ENCODE measurements around the gene LAMP1. TPM values are rescaled to one million over a fixed set of nuclear protein-coding genes. Genes with fewer than 3 reads are reported as not detected.
A peak's percentile ranks its signal among the peaks of the same experiment; 100 is the strongest.
"Not testable (repeated sequence)": the region's sequence is repeated elsewhere in the genome, so short reads cannot be mapped to it uniquely, and the experiment has no call there.

The LAMP1 gene
- 28.4 and 29.7 TPM in 2 replicates for total RNA-seq (2014; rRNA removed; shearing (Covaris generic); ENCODE audit: low replicate concordance)

- peak; percentile 99 for DNase-seq
- Histone ChIP-seq H2AFZ (ENCODE audit: low read length) (peak within 1 kb of the TSS; percentile 100), H3K79me2 (ENCODE audit: low read length) (peaks cover 42% of the 10 kb centered on the region)
These were observed at the start of gene LAMP1 for GRCh38 chr13:113296823-113297369. LAMP1 (plus strand) TSS chr13:113297239; CDS start chr13:113297435, 196 bp downstream.

DNA sequence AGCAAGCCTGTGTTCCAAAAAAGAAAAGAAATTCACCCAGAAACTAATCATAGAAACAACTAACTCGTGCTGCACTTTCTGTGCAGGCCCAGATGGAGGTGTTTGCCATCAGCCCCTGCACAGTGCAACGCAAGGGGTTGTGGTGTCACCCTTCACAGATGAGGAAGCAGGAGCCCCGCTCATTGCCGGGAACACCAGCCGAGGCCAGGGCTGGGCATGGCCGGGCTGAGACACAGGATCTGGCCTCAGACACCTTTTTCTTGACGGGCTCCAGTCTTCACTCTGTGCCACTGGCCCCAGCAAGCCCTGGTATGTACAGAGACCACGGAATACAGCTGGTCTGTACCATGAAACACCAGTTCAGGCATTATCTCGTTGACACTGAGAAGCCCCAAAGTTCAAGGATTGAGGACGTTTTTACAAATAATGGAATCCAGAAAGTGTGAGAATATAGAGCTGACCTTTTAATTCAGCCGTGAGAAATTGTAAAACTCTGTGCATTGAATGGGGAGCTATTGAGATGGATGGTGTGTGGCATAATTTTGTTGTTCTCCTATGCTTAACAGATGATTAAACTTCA, 44.4 kb upstream of the LAMP1 start:
- no peaks in the 10 kb centered on the region for H3K79me2 ChIP-seq (ENCODE audit: low read length)
- H3K4me2 ChIP-seq (ENCODE audit: low read depth, low read length, poor library complexity, severe bottlenecking) = no peak overlapping the region
- no peaks in the 10 kb centered on the region for H3K4me1 ChIP-seq (ENCODE audit: low read length)
- no peak overlapping the region for H2AFZ ChIP-seq (ENCODE audit: low read length)
- H3K36me3 ChIP-seq (ENCODE audit: insufficient read depth, low read length) = peaks cover 64% of the 10 kb centered on the region
- 0 out of 2 replicates have a peak, but pooled peaks cover 4% of the 10 kb centered on the region for H4K20me1 ChIP-seq (ENCODE audit: insufficient read depth, low read depth, low read length)
- no peak overlapping the region for H3K4me3 ChIP-seq (ENCODE audit: low read length)
- no peak overlapping the region for H3K9ac ChIP-seq (ENCODE audit: low read length)
- H3K9me2 ChIP-seq (replicated peaks; ENCODE audit: insufficient read depth, low read length) = no peaks in the 10 kb centered on the region
- no peak for DNase-seq
- H3K9me3 ChIP-seq (ENCODE audit: low read length) = no peaks in the 10 kb centered on the region
- no peaks in the 10 kb centered on the region for H3K27me3 ChIP-seq (ENCODE audit: low read length)
- no peak overlapping the region for H3K27ac ChIP-seq (ENCODE audit: low read length)

More at GRCh38 chr13:113296823-113297369, at the start of gene LAMP1:
- H3K4me2 ChIP-seq (ENCODE audit: low read depth, low read length, poor library complexity, severe bottlenecking) = peak within 1 kb of the TSS; percentile 98
- peaks cover 42% of the 10 kb centered on the region for H3K4me1 ChIP-seq (ENCODE audit: low read length)
- no peaks in the 10 kb centered on the region for H3K9me3 ChIP-seq (ENCODE audit: low read length)
- peak within 1 kb of the TSS; percentile 67 for H3K27ac ChIP-seq (ENCODE audit: low read length)
- H3K9me2 ChIP-seq (replicated peaks; ENCODE audit: insufficient read depth, low read length) = no peaks in the 10 kb centered on the region
- peaks cover 26% of the 10 kb centered on the region for H4K20me1 ChIP-seq (ENCODE audit: insufficient read depth, low read depth, low read length)
- H3K27me3 ChIP-seq (ENCODE audit: low read length) = no peaks in the 10 kb centered on the region
- H3K4me3 ChIP-seq (ENCODE audit: low read length) = peak within 1 kb of the TSS; percentile 92
- no peaks in the 10 kb centered on the region for H3K36me3 ChIP-seq (ENCODE audit: insufficient read depth, low read length)
- peak within 1 kb of the TSS; percentile 93 for H3K9ac ChIP-seq (ENCODE audit: low read length)

GRCh38 chr13:113257908-113258307, 39.1 kb upstream of the LAMP1 start:
- not testable (repeated sequence) for H3K27ac ChIP-seq (ENCODE audit: low read length); H3K4me1 ChIP-seq (ENCODE audit: low read length)

DNA sequence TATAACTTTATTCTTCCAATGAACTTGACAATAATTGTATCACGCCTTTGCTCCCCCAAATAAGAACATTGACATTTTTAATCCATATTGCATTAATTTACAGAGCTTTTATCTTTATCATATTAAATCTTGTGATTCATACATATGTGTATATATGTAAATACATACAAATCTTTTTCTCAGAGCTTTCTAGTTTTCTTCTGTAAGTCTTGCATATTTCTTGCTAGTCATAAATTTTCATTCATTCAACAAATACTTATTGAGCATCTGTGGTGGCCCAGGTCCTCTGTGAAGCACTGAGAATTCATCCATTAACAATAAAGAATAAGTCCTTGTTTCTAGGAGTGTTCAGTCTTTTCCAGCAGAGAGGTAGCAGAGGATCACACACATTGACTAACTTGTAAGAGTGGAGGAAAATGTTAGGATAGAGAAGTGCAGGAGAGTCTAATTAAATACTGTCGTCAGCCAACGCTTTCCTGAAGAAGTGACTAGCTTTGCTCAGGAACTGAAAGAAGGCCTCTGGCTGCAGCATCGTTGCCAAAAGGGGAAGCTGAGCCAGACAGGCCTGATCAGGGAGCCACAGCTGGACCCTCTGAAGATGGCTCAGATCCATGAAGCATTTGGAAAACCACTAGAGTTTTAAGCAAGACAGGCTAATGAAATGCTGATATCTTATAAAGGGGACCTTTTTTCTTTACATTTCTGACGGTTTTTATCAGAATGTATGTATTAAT, 38.6 kb upstream of the LAMP1 start:
- no peaks in the 10 kb centered on the region for H3K9me3 ChIP-seq (ENCODE audit: low read length)
- H3K79me2 ChIP-seq (ENCODE audit: low read length) = no peaks in the 10 kb centered on the region
- peaks cover 1% of the 10 kb centered on the region for H3K4me1 ChIP-seq (ENCODE audit: low read length)
- no peak overlapping the region for H3K4me2 ChIP-seq (ENCODE audit: low read depth, low read length, poor library complexity, severe bottlenecking)
- peaks cover 66% of the 10 kb centered on the region for H3K36me3 ChIP-seq (ENCODE audit: insufficient read depth, low read length)
- no peaks in the 10 kb centered on the region for H4K20me1 ChIP-seq (ENCODE audit: insufficient read depth, low read depth, low read length)
- DNase-seq = no peak
- no peak overlapping the region for H3K27ac ChIP-seq (ENCODE audit: low read length)
- no peaks in the 10 kb centered on the region for H3K9me2 ChIP-seq (replicated peaks; ENCODE audit: insufficient read depth, low read length)
- no peak overlapping the region for H3K4me3 ChIP-seq (ENCODE audit: low read length)
- H3K9ac ChIP-seq (ENCODE audit: low read length) = no peak overlapping the region
- H3K27me3 ChIP-seq (ENCODE audit: low read length) = no peaks in the 10 kb centered on the region
- H2AFZ ChIP-seq (ENCODE audit: low read length) = no peak overlapping the region

More at GRCh38 chr13:113257908-113258307, 39.1 kb upstream of the LAMP1 start:
- not testable (repeated sequence) for H3K9me3 ChIP-seq (ENCODE audit: low read length); H3K9me2 ChIP-seq (replicated peaks; ENCODE audit: insufficient read depth, low read length); H3K27me3 ChIP-seq (ENCODE audit: low read length); DNase-seq; H3K79me2 ChIP-seq (ENCODE audit: low read length); H3K4me3 ChIP-seq (ENCODE audit: low read length); H4K20me1 ChIP-seq (ENCODE audit: insufficient read depth, low read depth, low read length); H2AFZ ChIP-seq (ENCODE audit: low read length); H3K9ac ChIP-seq (ENCODE audit: low read length); H3K4me2 ChIP-seq (ENCODE audit: low read depth, low read length, poor library complexity, severe bottlenecking)
- peaks cover 65% of the 10 kb centered on the region for H3K36me3 ChIP-seq (ENCODE audit: insufficient read depth, low read length)

- Histone ChIP-seq H3K27ac (ENCODE audit: low read length) (no peak overlapping the region), H3K9me3 (ENCODE audit: low read length) (no peaks in the 10 kb centered on the region), H3K9ac (ENCODE audit: low read length) (no peak overlapping the region), H3K79me2 (ENCODE audit: low read length) (no peaks in the 10 kb centered on the region), H3K4me2 (ENCODE audit: low read depth, low read length, poor library complexity, severe bottlenecking) (no peak overlapping the region), H3K4me1 (ENCODE audit: low read length) (peaks cover 17% of the 10 kb centered on the region), H3K4me3 (ENCODE audit: low read length) (no peak overlapping the region), H3K27me3 (ENCODE audit: low read length) (no peaks in the 10 kb centered on the region), H4K20me1 (ENCODE audit: insufficient read depth, low read depth, low read length) (no peaks in the 10 kb centered on the region), H2AFZ (ENCODE audit: low read length) (no peak overlapping the region), H3K9me2 (replicated peaks; ENCODE audit: insufficient read depth, low read length) (no peaks in the 10 kb centered on the region), H3K36me3 (ENCODE audit: insufficient read depth, low read length) (peaks cover 54% of the 10 kb centered on the region)
- DNase-seq = no peak
These were observed 36.0 kb upstream of the LAMP1 start for GRCh38 chr13:113260996-113261395.

DNA sequence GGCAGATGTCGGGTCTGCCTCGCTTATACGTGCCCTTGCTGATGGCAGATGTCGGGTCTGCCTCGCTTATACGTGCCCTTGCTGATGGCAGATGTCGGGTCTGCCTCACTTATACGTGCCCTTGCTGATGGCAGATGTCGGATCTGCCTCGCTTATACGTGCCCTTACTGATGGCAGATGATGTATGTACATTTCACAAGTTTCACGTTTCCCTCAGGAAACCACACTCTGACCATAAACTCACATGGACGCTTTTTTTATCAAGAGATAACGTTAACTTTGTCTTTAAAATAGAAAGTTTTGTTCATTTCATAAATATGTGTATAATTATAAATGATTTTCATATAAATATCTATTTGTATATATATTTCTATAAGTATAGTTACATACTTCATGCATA, 34.0 kb upstream of the LAMP1 start:
- not testable (repeated sequence) for H3K9me2 ChIP-seq (replicated peaks; ENCODE audit: insufficient read depth, low read length); DNase-seq; H3K4me2 ChIP-seq (ENCODE audit: low read depth, low read length, poor library complexity, severe bottlenecking); H3K79me2 ChIP-seq (ENCODE audit: low read length); H3K9ac ChIP-seq (ENCODE audit: low read length); H3K27me3 ChIP-seq (ENCODE audit: low read length); H3K9me3 ChIP-seq (ENCODE audit: low read length); H4K20me1 ChIP-seq (ENCODE audit: insufficient read depth, low read depth, low read length); H2AFZ ChIP-seq (ENCODE audit: low read length); H3K4me3 ChIP-seq (ENCODE audit: low read length); H3K27ac ChIP-seq (ENCODE audit: low read length)
- Histone ChIP-seq H3K4me1 (ENCODE audit: low read length) (peaks cover 17% of the 10 kb centered on the region), H3K36me3 (ENCODE audit: insufficient read depth, low read length) (peaks cover 36% of the 10 kb centered on the region)

DNA sequence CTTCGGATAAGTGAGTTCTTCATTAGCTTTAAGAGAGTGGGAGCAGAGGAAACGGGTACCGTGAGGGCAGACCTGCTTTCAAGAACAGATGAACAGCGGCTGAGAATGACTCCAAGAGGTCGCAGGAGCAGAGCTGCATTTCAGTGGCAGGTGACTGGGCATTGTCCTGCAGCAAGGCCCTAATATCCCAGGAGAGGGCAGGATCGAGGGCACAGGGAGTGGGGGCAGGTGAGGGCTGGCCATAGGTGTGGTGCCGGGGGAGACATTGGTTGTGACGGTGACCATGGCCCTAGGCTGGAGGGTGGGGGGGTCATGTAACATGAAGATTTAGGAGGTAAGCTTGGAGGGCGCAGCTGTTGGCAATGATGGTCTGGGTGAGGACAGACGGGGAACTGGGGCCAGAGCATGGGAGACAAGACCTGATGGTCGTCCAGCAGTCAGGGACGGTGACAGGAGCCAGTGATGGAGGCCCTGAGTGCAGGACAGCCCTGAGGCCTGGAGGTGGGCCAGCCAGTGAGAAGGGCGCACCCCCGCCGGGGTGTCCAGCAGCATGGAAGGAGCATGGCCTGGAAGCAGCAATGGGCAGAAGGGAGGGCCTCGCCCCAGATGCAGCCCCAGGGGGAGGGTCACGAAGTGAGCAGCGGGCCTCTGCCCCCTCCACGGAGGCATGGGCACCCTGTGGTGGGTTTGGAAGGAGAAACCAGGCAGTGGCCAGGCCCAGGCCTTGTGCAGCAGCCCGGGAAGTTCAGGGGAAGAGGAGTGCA, 29.2 kb upstream of the LAMP1 start:
- H3K27ac ChIP-seq (ENCODE audit: low read length) = no peak overlapping the region
- H3K36me3 ChIP-seq (ENCODE audit: insufficient read depth, low read length) = peaks cover 18% of the 10 kb centered on the region; the same call in 1 of the 2 replicates
- no peaks in the 10 kb centered on the region for H3K9me3 ChIP-seq (ENCODE audit: low read length)
- DNase-seq = no peak
- no peaks in the 10 kb centered on the region for H3K9me2 ChIP-seq (replicated peaks; ENCODE audit: insufficient read depth, low read length)
- peaks cover 30% of the 10 kb centered on the region for H3K4me1 ChIP-seq (ENCODE audit: low read length)
- no peaks in the 10 kb centered on the region for H3K27me3 ChIP-seq (ENCODE audit: low read length)
- no peak overlapping the region for H3K4me2 ChIP-seq (ENCODE audit: low read depth, low read length, poor library complexity, severe bottlenecking)
- no peak overlapping the region for H3K9ac ChIP-seq (ENCODE audit: low read length)
- H4K20me1 ChIP-seq (ENCODE audit: insufficient read depth, low read depth, low read length) = no peaks in the 10 kb centered on the region
- H3K79me2 ChIP-seq (ENCODE audit: low read length) = no peaks in the 10 kb centered on the region
- H2AFZ ChIP-seq (ENCODE audit: low read length) = no peak overlapping the region
- H3K4me3 ChIP-seq (ENCODE audit: low read length) = no peak overlapping the region

GRCh38 chr13:113272031-113272430, 25.0 kb upstream of the LAMP1 start:
- no peaks in the 10 kb centered on the region for H3K9me3 ChIP-seq (ENCODE audit: low read length)
- DNase-seq = no peak
- H3K4me3 ChIP-seq (ENCODE audit: low read length) = no peak overlapping the region

More at GRCh38 chr13:113272031-113272430, 25.0 kb upstream of the LAMP1 start:
- Histone ChIP-seq H3K36me3 (ENCODE audit: insufficient read depth, low read length) (0 out of 2 replicates have a peak, but pooled peaks cover 15% of the 10 kb centered on the region), H2AFZ (ENCODE audit: low read length) (no peak overlapping the region), H3K4me1 (ENCODE audit: low read length) (peaks cover 22% of the 10 kb centered on the region), H3K27ac (ENCODE audit: low read length) (peak overlapping the region; percentile 90), H3K27me3 (ENCODE audit: low read length) (no peaks in the 10 kb centered on the region), H3K9me2 (replicated peaks; ENCODE audit: insufficient read depth, low read length) (no peaks in the 10 kb centered on the region), H3K79me2 (ENCODE audit: low read length) (no peaks in the 10 kb centered on the region), H3K9ac (ENCODE audit: low read length) (no peak overlapping the region), H4K20me1 (ENCODE audit: insufficient read depth, low read depth, low read length) (no peaks in the 10 kb centered on the region), H3K4me2 (ENCODE audit: low read depth, low read length, poor library complexity, severe bottlenecking) (peak overlapping the region; percentile 46)
